Activated T-cell treated with anti-CD3 and anti-CD28 coated beads, Interleukin-2, amount 50 U/mL, for 72 hours (primary cell): ENCODE measurements around the gene APOL1. TPM values are rescaled to one million over a fixed set of nuclear protein-coding genes. Genes with fewer than 3 reads are reported as not detected.
"Not testable (repeated sequence)": the region's sequence is repeated elsewhere in the genome, so short reads cannot be mapped to it uniquely, and the experiment has no call there.

Experiments
- ATAC-seq, 2 donors: fragments of 150-1000 bp; cut with Tn5 transposase; replicated peaks in 1 of 2; 2 replicates each; pipeline ENCODE4 v1.10.0; 2021; ENCODE audit warnings: moderate library complexity in 2 of 2, mild to moderate bottlenecking in 1 of 2
- DNase-seq, 2 donors: peaks; one replicate each; pipeline ENCODE4 v3.0.0; 2021 to 2022; ENCODE audit warnings: mixed read lengths in 1 of 2
- H3K27ac Mint-ChIP-seq: one replicate; pipeline ENCODE4 v1.8.0; 2022; ENCODE audit warnings: mild to moderate bottlenecking, moderate library complexity, mixed read lengths
- H3K27me3 Mint-ChIP-seq: one replicate; pipeline ENCODE4 v1.8.0; 2022; ENCODE audit warnings: low read depth, mixed read lengths
- H3K36me3 Mint-ChIP-seq, 2 donors: one replicate each; pipeline ENCODE4 v1.8.0; 2022; ENCODE audit warnings: mixed read lengths in 2 of 2, mild to moderate bottlenecking in 1 of 2; ENCODE audit not compliant: insufficient read depth in 2 of 2
- H3K4me1 Mint-ChIP-seq: one replicate; pipeline ENCODE4 v1.8.0; 2022; ENCODE audit warnings: low read depth, mixed read lengths
- H3K4me3 Mint-ChIP-seq, 2 donors: one replicate each; pipeline ENCODE4 v1.8.0; 2022; ENCODE audit warnings: mild to moderate bottlenecking in 2 of 2, mixed read lengths in 2 of 2, moderate library complexity in 2 of 2
- H3K9me3 Mint-ChIP-seq, 2 donors: one replicate each; pipeline ENCODE4 v1.8.0; 2022; ENCODE audit warnings: mixed read lengths in 2 of 2
- total RNA-seq, 2 donors: library from RNA; stranded (reverse); gene quantifications; one replicate each; pipeline ENCODE4 v1.2.3, GENCODE V29; 2022

APOL1 gene
- total RNA-seq, 2 donors from 2014 or later: 32.7 to 44.5 TPM

GRCh38 chr22:36271951-36272350 lies 19.0 kb downstream of the APOL1 start:
- not testable (repeated sequence) for DNase-seq, ATAC-seq, H3K27me3 Mint-ChIP-seq, H3K9me3 Mint-ChIP-seq, H3K4me3 Mint-ChIP-seq, H3K36me3 Mint-ChIP-seq
- Mint-ChIP-seq H3K27ac (peak overlapping the region; percentile 53), H3K4me1 (peaks cover 23% of the 10 kb centered on the region)

GRCh38 chr22:36274531-36274930 lies 21.6 kb downstream of the APOL1 start:
- no peak for ATAC-seq
- DNase-seq: no peak
- no peaks in the 10 kb centered on the region for H3K36me3 Mint-ChIP-seq
- no peak overlapping the region for H3K4me3 Mint-ChIP-seq
- no peaks in the 10 kb centered on the region for H3K9me3 Mint-ChIP-seq
- no peaks in the 10 kb centered on the region for H3K27me3 Mint-ChIP-seq
- H3K4me1 Mint-ChIP-seq: peaks cover 40% of the 10 kb centered on the region
- H3K27ac Mint-ChIP-seq: no peak overlapping the region

GRCh38 chr22:36277482-36278291 lies 24.8 kb downstream of the APOL1 start:
- Mint-ChIP-seq H3K27ac (peak overlapping the region; percentile 63), H3K36me3 (peaks cover 4 to 6% of the 10 kb centered on the region in 2 donors), H3K4me3 (no peak overlapping the region), H3K4me1 (peaks cover 40% of the 10 kb centered on the region), H3K9me3 (no peaks in the 10 kb centered on the region), H3K27me3 (no peaks in the 10 kb centered on the region)
- ATAC-seq: peak; percentile 74 to 78
- peak; percentile 67 to 69 for DNase-seq

GRCh38 chr22:36279219-36279666 lies 26.3 kb downstream of the APOL1 start:
- DNase-seq (no peak), ATAC-seq (no peak)
- H3K9me3 Mint-ChIP-seq: no peaks in the 10 kb centered on the region
- H3K27me3 Mint-ChIP-seq: no peaks in the 10 kb centered on the region
- peaks cover 31% of the 10 kb centered on the region for H3K4me1 Mint-ChIP-seq
- no peak overlapping the region for H3K4me3 Mint-ChIP-seq
- H3K36me3 Mint-ChIP-seq: peaks cover 5 to 13% of the 10 kb centered on the region in 2 donors
- H3K27ac Mint-ChIP-seq: peak overlapping the region; percentile 5

GRCh38 chr22:36280379-36280778 lies 27.4 kb downstream of the APOL1 start:
- ATAC-seq (no peak), DNase-seq (no peak)
- no peaks in the 10 kb centered on the region for H3K9me3 Mint-ChIP-seq
- H3K27ac Mint-ChIP-seq: no peak overlapping the region
- H3K36me3 Mint-ChIP-seq: peaks cover 5 to 15% of the 10 kb centered on the region in 2 donors
- peaks cover 21% of the 10 kb centered on the region for H3K4me1 Mint-ChIP-seq
- no peaks in the 10 kb centered on the region for H3K27me3 Mint-ChIP-seq
- H3K4me3 Mint-ChIP-seq: no peak overlapping the region

- Mint-ChIP-seq H3K36me3 (peaks cover 9 to 22% of the 10 kb centered on the region in 2 donors), H3K4me1 (peaks cover 18% of the 10 kb centered on the region), H3K27ac (no peak overlapping the region), H3K9me3 (no peaks in the 10 kb centered on the region), H3K4me3 (no peak overlapping the region), H3K27me3 (no peaks in the 10 kb centered on the region)
- DNase-seq (no peak), ATAC-seq (no peak)
Measured at GRCh38 chr22:36281781-36282327, 28.9 kb downstream of the APOL1 start.

GRCh38 chr22:36282328-36282831 lies 29.4 kb downstream of the APOL1 start:
- no peak overlapping the region for H3K27ac Mint-ChIP-seq
- DNase-seq: no peak
- no peaks in the 10 kb centered on the region for H3K9me3 Mint-ChIP-seq
- no peak overlapping the region for H3K4me3 Mint-ChIP-seq
- H3K4me1 Mint-ChIP-seq: peaks cover 13% of the 10 kb centered on the region
- H3K36me3 Mint-ChIP-seq: peaks cover 12 to 26% of the 10 kb centered on the region in 2 donors
- no peak for ATAC-seq
- H3K27me3 Mint-ChIP-seq: no peaks in the 10 kb centered on the region

GRCh38 chr22:36284171-36284571 lies 31.2 kb downstream of the APOL1 start:
- H3K27ac Mint-ChIP-seq: no peak overlapping the region
- DNase-seq (no peak), ATAC-seq (no peak)
- no peaks in the 10 kb centered on the region for H3K9me3 Mint-ChIP-seq
- no peak overlapping the region for H3K4me3 Mint-ChIP-seq
- H3K36me3 Mint-ChIP-seq: peaks cover 17 to 35% of the 10 kb centered on the region in 2 donors
- H3K27me3 Mint-ChIP-seq: no peaks in the 10 kb centered on the region
- no peaks in the 10 kb centered on the region for H3K4me1 Mint-ChIP-seq

- Mint-ChIP-seq H3K4me1 (peaks cover 6% of the 10 kb centered on the region), H3K9me3 (no peaks in the 10 kb centered on the region), H3K27ac (peak overlapping the region; percentile 73), H3K27me3 (no peaks in the 10 kb centered on the region), H3K36me3 (peaks cover 22 to 43% of the 10 kb centered on the region in 2 donors), H3K4me3 (no peak overlapping the region)
- DNase-seq: no peak
- no peak for ATAC-seq
Measured at GRCh38 chr22:36285017-36285416, 32.1 kb downstream of the APOL1 start.

GRCh38 chr22:36285545-36285944 lies 32.6 kb downstream of the APOL1 start:
- no peaks in the 10 kb centered on the region for H3K9me3 Mint-ChIP-seq
- no peak for ATAC-seq
- H3K27ac Mint-ChIP-seq: no peak overlapping the region
- H3K36me3 Mint-ChIP-seq: peaks cover 20 to 46% of the 10 kb centered on the region in 2 donors
- no peaks in the 10 kb centered on the region for H3K27me3 Mint-ChIP-seq
- H3K4me1 Mint-ChIP-seq: peaks cover 7% of the 10 kb centered on the region
- no peak for DNase-seq
- H3K4me3 Mint-ChIP-seq: no peak overlapping the region

- ATAC-seq (peak; percentile 63 to 66), DNase-seq (peak; percentile 73 to 75)
- Mint-ChIP-seq H3K36me3 (peaks cover 20 to 46% of the 10 kb centered on the region in 2 donors), H3K4me1 (peaks cover 7% of the 10 kb centered on the region), H3K27ac (peak overlapping the region; percentile 66), H3K27me3 (no peaks in the 10 kb centered on the region), H3K9me3 (no peaks in the 10 kb centered on the region), H3K4me3 (no peak overlapping the region)
Measured at GRCh38 chr22:36286096-36286957, 33.4 kb downstream of the APOL1 start.

- ATAC-seq (no peak), DNase-seq (no peak)
- Mint-ChIP-seq H3K27ac (peak overlapping the region; percentile 76), H3K9me3 (no peaks in the 10 kb centered on the region), H3K4me3 (no peak overlapping the region), H3K36me3 (peaks cover 25 to 56% of the 10 kb centered on the region in 2 donors), H3K27me3 (no peaks in the 10 kb centered on the region), H3K4me1 (peaks cover 15% of the 10 kb centered on the region)
Measured at GRCh38 chr22:36287881-36288515, 35.1 kb downstream of the APOL1 start.
